ENCODE measurements around the gene NFS1.
"Not testable (repeated sequence)": the region's sequence is repeated elsewhere in the genome, so short reads cannot be mapped to it uniquely, and the experiment has no call there.

NFS1 gene

GRCh38 chr20:35729283-35729807, 30.2 kb upstream of the NFS1 start:
- no peak for DNase-seq

- peak in 1 of 2 donors; percentile 30 for DNase-seq
These were observed 27.9 kb upstream of the NFS1 start for GRCh38 chr20:35726842-35727711.

DNA sequence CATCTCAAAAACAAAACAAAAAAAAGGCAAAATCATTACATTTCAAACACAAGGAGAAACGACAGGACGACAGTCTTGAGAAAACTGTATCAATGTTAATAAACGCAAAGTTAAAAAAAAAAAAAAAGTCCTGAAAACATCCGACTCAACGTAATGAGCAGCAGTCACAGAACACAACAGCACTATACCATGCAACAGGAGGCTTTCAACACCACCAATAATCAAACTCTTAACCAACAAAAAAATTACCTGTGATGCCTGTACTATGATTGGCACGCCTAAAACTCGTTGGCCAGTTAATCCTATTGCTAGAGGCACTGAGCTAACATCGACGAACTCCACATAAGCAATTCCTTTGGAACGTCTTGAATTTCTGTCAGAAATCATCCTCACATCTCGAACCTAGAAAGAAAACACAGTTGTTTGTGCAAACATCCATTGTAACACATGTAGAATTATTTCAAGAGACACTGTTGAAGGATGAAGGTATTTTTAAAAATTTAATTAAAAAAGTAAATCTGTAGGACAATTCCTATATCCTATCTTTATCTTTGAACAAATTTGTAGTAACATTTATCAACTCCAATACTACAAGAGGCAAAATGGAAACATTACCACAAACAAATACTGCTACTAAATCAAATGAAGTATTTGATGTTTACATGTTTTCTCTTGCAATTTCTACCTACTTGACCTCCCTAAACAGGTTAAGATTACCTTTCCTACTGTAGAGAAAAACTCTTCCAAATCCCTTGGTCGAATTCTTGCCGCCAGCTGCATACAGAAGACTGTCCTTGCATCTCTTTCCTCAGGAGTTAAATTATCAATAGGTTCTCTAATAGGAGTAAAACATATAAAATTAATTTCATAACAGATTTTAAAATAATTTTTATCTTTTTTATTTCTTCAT, 25.4 kb upstream of the NFS1 start:
- no peak for DNase-seq

DNA sequence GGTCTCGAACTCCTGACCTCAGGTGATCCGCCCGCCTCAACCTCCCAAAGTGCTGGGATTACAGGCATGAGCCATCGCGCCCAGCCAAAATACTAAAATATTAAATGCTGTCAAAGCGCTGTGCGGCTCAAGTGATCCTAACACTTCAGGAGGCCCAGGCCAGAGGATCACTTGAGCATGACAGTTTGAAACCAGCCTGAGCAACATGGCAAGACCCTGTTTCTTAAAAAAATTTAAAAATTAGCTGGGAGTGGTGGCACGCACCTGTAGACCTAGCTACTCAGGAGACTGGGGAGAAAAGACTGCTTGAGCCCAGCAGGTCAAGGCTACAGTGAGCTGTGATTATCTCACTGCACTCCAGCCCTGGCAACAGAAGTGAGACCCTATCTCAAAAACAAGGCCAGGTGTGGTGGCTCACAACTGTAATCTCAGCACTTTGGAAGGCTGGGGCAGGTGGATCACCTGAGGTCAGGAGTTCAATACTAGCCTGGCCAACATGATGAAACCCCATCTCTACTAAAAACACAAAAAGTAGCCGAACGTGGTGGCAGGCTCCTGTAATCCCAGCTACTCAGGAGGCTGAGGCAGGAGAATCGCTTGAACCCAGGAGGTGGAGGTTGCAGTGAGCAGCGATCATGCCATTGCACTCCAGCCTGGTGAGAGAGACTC, 24.6 kb upstream of the NFS1 start:
- not testable (repeated sequence) for DNase-seq

DNA sequence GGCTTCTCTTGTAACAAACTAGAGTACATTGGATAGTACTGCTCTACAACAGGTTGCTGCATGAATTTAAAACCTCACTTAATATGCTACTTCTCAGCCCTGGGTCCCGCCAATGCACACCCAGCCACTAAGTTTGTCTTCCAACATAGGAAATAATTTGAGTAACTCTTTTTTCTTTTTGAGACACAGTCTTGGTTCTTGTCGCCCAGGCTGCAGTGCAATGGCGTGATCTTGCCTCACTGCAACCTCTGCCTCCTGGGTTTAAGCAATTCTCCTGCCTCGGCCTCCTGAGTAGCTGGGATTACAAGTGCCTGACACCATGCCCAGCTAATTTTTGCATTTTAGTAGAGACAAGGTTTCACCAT, 24.1 kb upstream of the NFS1 start:
- not testable (repeated sequence) for DNase-seq

- DNase-seq: no peak
These were observed 22.5 kb upstream of the NFS1 start for GRCh38 chr20:35721621-35722020.

- DNase-seq: no peak
These were observed 22.1 kb upstream of the NFS1 start for GRCh38 chr20:35721219-35721618.

- DNase-seq: no peak
These were observed 21.3 kb upstream of the NFS1 start for GRCh38 chr20:35720165-35721123.

DNA sequence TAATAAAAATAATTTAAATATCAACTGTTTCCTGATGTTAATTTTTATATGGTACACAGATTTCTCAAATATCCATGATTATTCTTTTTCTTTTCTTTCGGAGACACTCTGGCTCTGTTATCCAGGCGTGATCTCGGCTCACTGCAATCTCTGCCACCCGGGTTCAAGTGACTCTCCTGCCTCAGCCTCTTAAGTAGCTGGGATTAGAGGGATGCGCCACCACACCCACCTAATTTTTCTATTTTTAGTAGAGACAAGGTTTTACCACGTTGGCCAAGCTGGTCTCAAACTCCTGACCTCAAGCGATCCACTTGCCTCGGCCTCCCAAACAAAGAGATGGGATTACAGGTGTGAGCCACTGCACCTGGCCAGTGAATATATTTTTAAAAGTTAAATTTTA, 20.6 kb upstream of the NFS1 start:
- no peak for DNase-seq

DNA sequence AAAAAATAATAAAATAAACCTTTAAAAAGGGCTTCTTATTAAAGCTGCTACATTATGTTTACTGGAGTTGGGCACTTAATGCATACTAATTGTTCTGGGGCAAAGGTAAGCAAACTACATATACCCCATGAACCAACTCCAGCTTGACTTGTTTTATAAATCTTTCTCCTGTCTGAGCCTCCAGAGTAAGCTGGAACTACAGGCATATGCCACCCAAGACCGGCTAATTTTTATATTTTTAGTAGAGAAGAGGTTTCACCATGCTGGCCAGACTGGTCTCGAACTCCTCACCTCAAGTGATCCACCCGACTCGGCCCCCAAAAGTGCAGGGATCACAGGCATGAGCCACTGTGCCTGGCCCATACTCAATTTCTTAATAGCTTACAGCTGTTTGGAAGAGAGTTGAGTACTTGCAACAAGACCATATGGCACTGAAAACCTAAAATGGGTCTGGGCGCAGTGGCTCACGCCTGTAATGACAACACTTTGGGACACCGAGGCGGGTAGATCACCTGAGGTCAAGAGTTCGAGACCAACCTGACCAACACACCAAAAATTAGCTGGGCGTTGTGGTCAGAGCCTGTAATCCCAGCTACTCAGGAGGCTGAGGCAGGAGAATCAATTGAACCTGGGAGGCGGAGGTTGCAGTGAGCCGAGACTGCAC, 20.0 kb upstream of the NFS1 start:
- DNase-seq: no peak

DNA sequence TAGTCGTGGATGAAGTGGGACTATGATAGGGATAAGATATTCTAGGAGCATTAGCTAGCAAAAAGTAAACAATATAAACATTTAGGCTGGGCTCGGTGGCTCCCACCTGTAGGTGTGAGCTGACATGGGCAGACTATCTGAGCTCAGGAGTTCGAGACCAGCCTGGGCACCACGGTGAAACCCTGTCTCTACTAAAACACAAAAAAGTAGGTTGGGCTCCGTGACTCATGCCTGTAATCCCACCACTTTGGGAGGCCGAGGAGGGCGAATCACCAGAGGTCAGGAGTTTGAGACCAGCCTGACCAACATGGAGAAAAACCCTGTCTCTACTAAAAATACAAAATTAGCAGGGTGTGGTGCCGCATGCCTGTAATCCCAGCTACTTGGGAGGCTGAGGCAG, 19.2 kb upstream of the NFS1 start:
- DNase-seq: not testable (repeated sequence)

DNA sequence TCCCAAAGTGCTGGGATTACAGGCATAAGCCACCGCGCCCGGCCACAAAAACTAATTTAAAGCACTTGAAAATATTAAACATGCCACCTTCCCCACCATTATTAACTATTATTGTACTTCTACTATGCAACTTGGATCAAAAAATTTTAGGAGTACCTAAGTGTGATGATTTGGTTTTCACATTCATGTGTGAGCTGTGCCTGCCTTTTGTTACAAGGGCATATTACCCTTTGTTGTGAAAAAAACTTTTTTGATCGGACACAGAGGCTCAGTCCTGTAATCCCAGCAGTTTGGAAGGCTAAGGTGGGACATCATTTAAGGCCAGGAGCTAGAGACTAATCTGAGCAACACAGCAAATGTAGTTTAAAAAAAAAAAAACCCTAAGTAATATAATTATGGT, 17.2 kb upstream of the NFS1 start:
- DNase-seq: no peak

- DNase-seq: no peak
These were observed 16.5 kb upstream of the NFS1 start for GRCh38 chr20:35715652-35716051.

GRCh38 chr20:35714127-35714526, 15.0 kb upstream of the NFS1 start:
- DNase-seq: no peak

DNA sequence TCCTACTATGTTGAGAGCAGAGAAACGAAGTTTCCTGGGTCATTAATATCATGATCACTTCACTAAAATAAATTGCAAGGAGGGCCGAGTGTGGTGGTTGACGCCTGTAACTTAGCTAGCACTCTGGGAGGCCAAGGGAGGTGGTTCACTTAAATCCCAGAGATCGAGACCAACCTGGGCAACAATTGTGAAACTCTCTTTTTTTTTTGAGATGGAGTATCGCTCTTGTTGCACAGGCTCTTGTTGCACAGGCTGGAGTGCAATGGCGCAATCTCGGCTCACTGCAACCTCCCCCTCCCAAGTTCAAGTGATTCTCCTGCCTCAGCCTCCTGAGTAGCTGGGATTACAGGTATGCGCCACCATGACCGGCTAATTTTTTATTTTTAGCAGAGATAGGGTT, 14.0 kb upstream of the NFS1 start:
- DNase-seq: not testable (repeated sequence)

- no peak for DNase-seq
These were observed 12.5 kb upstream of the NFS1 start for GRCh38 chr20:35711588-35712209.

GRCh38 chr20:35710884-35711587, 11.9 kb upstream of the NFS1 start:
- no peak for DNase-seq

DNA sequence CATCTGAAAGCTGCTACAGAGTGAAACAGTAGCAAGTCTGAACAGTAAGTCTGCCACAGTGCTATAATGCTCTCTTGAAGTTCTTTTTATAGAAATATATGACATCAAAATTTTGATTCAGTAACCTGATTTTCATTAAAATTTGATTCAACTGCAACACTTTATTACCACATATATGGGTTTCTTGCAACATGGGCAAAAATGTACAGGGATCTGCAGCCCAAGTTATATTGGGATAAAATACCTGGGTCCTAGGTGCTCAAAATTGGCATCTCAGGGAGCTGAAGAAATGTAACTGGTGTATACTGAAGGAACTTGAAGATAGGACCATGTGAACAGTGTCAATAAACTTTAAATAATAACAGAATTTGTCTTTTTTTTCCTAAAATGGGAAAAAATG, 10.9 kb upstream of the NFS1 start:
- no peak for DNase-seq

- DNase-seq: no peak
These were observed 10.1 kb upstream of the NFS1 start for GRCh38 chr20:35709259-35709658.

- no peak for DNase-seq
These were observed 9.3 kb upstream of the NFS1 start for GRCh38 chr20:35708502-35708901.

Data from CD4-positive, alpha-beta T cell treated with Interleukin-4 for 1 hour (primary cell).